Inflammatory macrophage (primary cell): ENCODE measurements around the gene ADD2.

Experiments used
- DNase-seq, 2 donors: peaks; one replicate each; pipeline ENCODE4 v3.0.0-alpha.2; 2020 to 2022

The ADD2 gene

GRCh38 chr2:70784320-70784719 is 16.3 kb upstream of the ADD2 start:
- DNase-seq = no peak

- DNase-seq = no peak
These were observed 12.0 kb upstream of the ADD2 start for GRCh38 chr2:70779911-70780545.

- DNase-seq = no peak
These were observed 11.5 kb upstream of the ADD2 start for GRCh38 chr2:70779491-70779890.

GRCh38 chr2:70778676-70779075 is 10.7 kb upstream of the ADD2 start:
- no peak for DNase-seq

- no peak for DNase-seq
These were observed 9.4 kb upstream of the ADD2 start for GRCh38 chr2:70777450-70777849.

- DNase-seq = no peak
These were observed 8.3 kb upstream of the ADD2 start for GRCh38 chr2:70776266-70776665.

GRCh38 chr2:70775141-70775540 is 7.1 kb upstream of the ADD2 start:
- peak in 1 of 2 donors; percentile 63 for DNase-seq

- DNase-seq = no peak
These were observed 4.6 kb upstream of the ADD2 start for GRCh38 chr2:70772486-70773155.

- no peak for DNase-seq
These were observed 3.4 kb upstream of the ADD2 start for GRCh38 chr2:70771446-70771845.

GRCh38 chr2:70769450-70769849 is 1.4 kb upstream of the ADD2 start:
- no peak for DNase-seq

- DNase-seq = no peak
These were observed 638 bp upstream of the ADD2 start for GRCh38 chr2:70768590-70769085.

GRCh38 chr2:70767079-70767698 is 811 bp downstream of the ADD2 start:
- DNase-seq = no peak

- no peak for DNase-seq
These were observed 1.5 kb downstream of the ADD2 start for GRCh38 chr2:70766357-70767078.

GRCh38 chr2:70765507-70765906 is 2.5 kb downstream of the ADD2 start:
- DNase-seq = no peak

GRCh38 chr2:70759446-70759845 is 8.6 kb downstream of the ADD2 start:
- DNase-seq = peak; percentile 9 to 18

GRCh38 chr2:70757966-70758365 is 10.0 kb downstream of the ADD2 start:
- no peak for DNase-seq

- no peak for DNase-seq
These were observed 10.6 kb downstream of the ADD2 start for GRCh38 chr2:70757360-70757759.

GRCh38 chr2:70756128-70756527 is 11.9 kb downstream of the ADD2 start:
- DNase-seq = no peak

GRCh38 chr2:70753902-70754301 is 14.1 kb downstream of the ADD2 start:
- DNase-seq = no peak

GRCh38 chr2:70753031-70753430 is 15.0 kb downstream of the ADD2 start:
- DNase-seq = no peak

GRCh38 chr2:70752396-70752795 is 15.6 kb downstream of the ADD2 start:
- no peak for DNase-seq

- DNase-seq = no peak
These were observed 16.1 kb downstream of the ADD2 start for GRCh38 chr2:70751881-70752280.

GRCh38 chr2:70750320-70750719 is 17.7 kb downstream of the ADD2 start:
- no peak for DNase-seq
